Common myeloid progenitor, CD34-positive (primary cell): ENCODE measurements around the gene ATXN7L1.

ENCODE experiments used
- CTCF ChIA-PET: fragments of 350-600 bp; sonication (Branson Sonifier 250); formaldehyde crosslinking; loops from one replicate; lab custom pipeline; 2021; ENCODE audit warnings: antibody characterized with exemption; lab: Charles Lee
- POLR2A ChIA-PET: fragments of 350-600 bp; sonication (Branson Sonifier 250); formaldehyde crosslinking; loops from one replicate; lab custom pipeline; 2021; ENCODE audit warnings: antibody characterized with exemption; lab: Charles Lee
- DNase-seq, 3 donors: peaks; one replicate each; pipeline versions ENCODE4 v3.0.0 to v3.0.0-alpha.2; 2013
- H3K27ac ChIP-seq, 2 experiments: 1 replicate in 1 of 2; 2 replicates in 1 of 2; pipeline ENCODE4 v1.7.0; 2013; ENCODE audit warnings: inconsistent platforms in 2 of 2, low read length in 2 of 2, mild to moderate bottlenecking in 2 of 2, low read depth in 1 of 2, moderate library complexity in 1 of 2; ENCODE audit not compliant: severe bottlenecking in 2 of 2, insufficient read depth in 1 of 2, poor library complexity in 1 of 2
- H3K27me3 ChIP-seq, 5 experiments: replicated peaks in 2 of 5; 1 replicate in 3 of 5; 2 replicates in 2 of 5; pipeline versions ENCODE4 v1.6.1 to v1.7.0; 2013; ENCODE audit warnings: low read length in 4 of 5, mild to moderate bottlenecking in 2 of 5, moderate library complexity in 2 of 5, inconsistent platforms in 1 of 5; ENCODE audit not compliant: insufficient read depth in 5 of 5, control insufficient read depth in 4 of 5
- H3K36me3 ChIP-seq, 4 experiments: 1 replicate in 2 of 4; 2 replicates in 2 of 4; pipeline versions ENCODE4 v1.6.1 to v1.7.0; 2013; ENCODE audit warnings: low read length in 3 of 4, control low read depth in 1 of 4, mild to moderate bottlenecking in 1 of 4; ENCODE audit not compliant: control insufficient read depth in 4 of 4, insufficient read depth in 4 of 4
- H3K4me1 ChIP-seq, 4 experiments: 1 replicate in 3 of 4; 2 replicates in 1 of 4; pipeline versions ENCODE4 v1.6.1 to v1.7.1; 2013; ENCODE audit warnings: low read length in 3 of 4, mild to moderate bottlenecking in 3 of 4, control low read depth in 1 of 4, inconsistent platforms in 1 of 4, moderate library complexity in 1 of 4; ENCODE audit not compliant: control insufficient read depth in 4 of 4, insufficient read depth in 4 of 4; ENCODE audit errors: control extremely low read depth in 1 of 4
- H3K4me3 ChIP-seq, 7 experiments: 1 replicate in 4 of 7; 2 replicates in 3 of 7; pipeline versions ENCODE4 v1.5.1 to v1.7.0; 2013; ENCODE audit warnings: mild to moderate bottlenecking in 7 of 7, low read length in 6 of 7, moderate library complexity in 6 of 7, inconsistent platforms in 2 of 7, low read depth in 2 of 7, control low read depth in 1 of 7; ENCODE audit not compliant: insufficient read depth in 4 of 7, control insufficient read depth in 1 of 7; ENCODE audit errors: extremely low read depth in 1 of 7
- H3K9me3 ChIP-seq, 5 experiments: 1 replicate in 4 of 5; 2 replicates in 1 of 5; pipeline versions ENCODE4 v1.6.1 to v1.7.1; 2013; ENCODE audit warnings: low read length in 4 of 5, mild to moderate bottlenecking in 2 of 5, inconsistent platforms in 1 of 5, low read depth in 1 of 5, moderate library complexity in 1 of 5; ENCODE audit not compliant: control insufficient read depth in 4 of 5, insufficient read depth in 2 of 5; ENCODE audit errors: control extremely low read depth in 1 of 5
- WGBS: methylation state at CpG from one replicate; pipeline ENCODE4 v1.1.5; 2013; ENCODE audit not compliant: insufficient coverage; 5-methylcytosine and 5-hydroxymethylcytosine counted together

ATXN7L1 gene

DNA sequence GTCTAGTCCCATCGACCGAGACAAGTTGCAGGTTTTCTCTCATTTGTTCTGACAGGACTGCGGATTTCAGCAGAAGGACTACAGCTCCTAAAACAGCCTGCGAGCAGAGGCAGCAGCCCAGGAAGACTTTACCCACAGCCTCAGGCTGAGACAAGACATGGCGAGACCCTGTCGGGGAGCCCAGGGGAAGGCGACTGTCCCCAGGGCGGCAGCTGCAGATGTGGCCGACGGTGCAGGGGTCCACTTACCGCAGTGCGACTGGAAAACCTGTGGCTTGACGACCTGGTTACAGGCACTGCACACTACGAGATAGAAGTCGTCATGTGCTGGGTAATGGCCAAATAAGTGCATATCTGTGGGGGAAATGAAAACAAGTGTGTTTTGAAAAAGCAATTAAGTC lies 88.0 kb downstream of the ATXN7L1 start:
- Histone ChIP-seq H3K9me3 (no peaks in the 10 kb centered on the region), H3K36me3 (peaks cover 0 to 2% (median 0%) of the 10 kb centered on the region in 4 experiments), H3K27me3 (no peaks in the 10 kb centered on the region), H3K4me3 (no peak overlapping the region), H3K4me1 (no peaks in the 10 kb centered on the region), H3K27ac (no peak overlapping the region)
- WGBS: 97% methylated on average over 15 of the region's 15 CpGs
- DNase-seq: no peak
- POLR2A ChIA-PET: no interaction called here
- CTCF ChIA-PET: no interaction called here

DNA sequence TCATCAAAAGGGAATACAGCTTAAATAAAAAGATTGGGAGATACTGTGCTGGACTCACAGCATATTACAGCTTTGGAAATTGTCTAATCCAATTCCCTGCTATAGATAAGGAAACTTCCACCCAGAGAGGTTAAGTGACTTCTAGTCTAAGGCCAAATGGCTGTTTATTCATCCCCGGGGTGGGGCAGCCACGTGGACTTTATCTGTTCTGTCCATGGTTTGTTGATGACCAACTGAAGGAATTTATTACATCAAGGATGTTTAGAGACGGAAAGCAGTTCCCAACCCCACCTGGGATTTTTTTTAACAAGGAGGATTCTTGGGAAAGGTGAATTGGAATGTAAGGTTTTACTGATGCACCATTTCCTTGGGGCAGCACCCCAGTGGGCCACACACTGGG lies 88.6 kb downstream of the ATXN7L1 start:
- WGBS: 94% methylated on average over 3 of the region's 3 CpGs
- H3K27ac ChIP-seq: no peak overlapping the region
- no peaks in the 10 kb centered on the region for H3K9me3 ChIP-seq
- CTCF ChIA-PET: no interaction called here
- H3K4me3 ChIP-seq: no peak overlapping the region
- no peak for DNase-seq
- no peaks in the 10 kb centered on the region for H3K4me1 ChIP-seq
- peaks cover 0 to 2% (median 0%) of the 10 kb centered on the region in 4 experiments for H3K36me3 ChIP-seq
- POLR2A ChIA-PET: no interaction called here
- no peaks in the 10 kb centered on the region for H3K27me3 ChIP-seq

DNA sequence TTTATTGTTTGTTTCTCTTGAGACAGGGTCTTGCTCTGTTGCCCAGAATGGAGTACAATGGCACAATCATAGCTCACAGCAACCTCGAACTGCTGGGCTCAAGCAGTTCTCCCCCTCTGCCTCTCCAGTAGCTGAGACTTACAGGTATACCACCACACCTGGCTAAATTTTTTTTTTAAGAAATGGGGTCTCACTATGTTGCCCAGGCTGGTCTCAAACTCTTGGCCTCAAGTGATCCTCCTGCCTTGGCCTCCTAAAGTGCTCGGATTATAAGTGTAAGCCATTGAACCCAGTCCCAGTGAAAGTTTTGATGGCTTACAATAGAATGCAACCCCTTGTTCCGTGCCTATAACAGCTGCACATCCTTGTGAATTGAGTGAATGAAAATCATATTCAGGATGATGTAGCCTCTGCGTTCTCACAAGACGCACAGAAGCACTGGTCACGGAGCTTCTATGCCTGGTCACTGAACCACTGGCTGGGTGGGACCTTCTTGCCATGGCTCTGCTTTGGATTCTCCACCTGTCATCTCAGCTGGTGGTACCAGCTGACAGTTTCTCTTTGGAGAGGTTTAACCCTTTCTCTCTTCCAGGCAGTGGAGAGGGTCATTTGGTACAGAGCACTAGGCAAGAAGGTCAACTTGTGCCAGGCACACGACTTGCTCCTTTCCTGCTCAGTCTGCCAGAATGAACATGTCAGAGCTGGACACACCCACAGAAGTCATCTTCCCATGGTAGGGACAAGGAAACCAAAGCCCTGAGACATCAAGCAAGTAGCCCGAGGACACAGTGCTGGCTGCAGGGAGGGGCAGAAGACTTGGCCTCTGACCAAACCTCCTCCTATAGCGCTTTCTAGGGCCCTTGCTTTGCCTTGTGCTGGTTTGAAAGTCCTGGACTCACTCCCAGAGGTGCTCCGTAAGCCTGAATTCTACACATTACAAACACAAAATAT lies 89.6 kb downstream of the ATXN7L1 start:
- H3K4me3 ChIP-seq: no peak overlapping the region
- WGBS: 94% methylated on average over 8 of the region's 10 CpGs
- CTCF ChIA-PET: interaction anchor here (1.1 to 1.3 kb wide), 3 partner anchors 9 to 117 kb away, joined by 3 to 4 read pairs (median 3); no protein-coding TSS in a partner anchor
- no peaks in the 10 kb centered on the region for H3K27me3 ChIP-seq
- H3K4me1 ChIP-seq: no peaks in the 10 kb centered on the region
- POLR2A ChIA-PET: no interaction called here
- H3K9me3 ChIP-seq: no peaks in the 10 kb centered on the region
- no peak overlapping the region for H3K27ac ChIP-seq
- no peak for DNase-seq
- H3K36me3 ChIP-seq: peaks cover 0 to 2% (median 0%) of the 10 kb centered on the region in 4 experiments

DNA sequence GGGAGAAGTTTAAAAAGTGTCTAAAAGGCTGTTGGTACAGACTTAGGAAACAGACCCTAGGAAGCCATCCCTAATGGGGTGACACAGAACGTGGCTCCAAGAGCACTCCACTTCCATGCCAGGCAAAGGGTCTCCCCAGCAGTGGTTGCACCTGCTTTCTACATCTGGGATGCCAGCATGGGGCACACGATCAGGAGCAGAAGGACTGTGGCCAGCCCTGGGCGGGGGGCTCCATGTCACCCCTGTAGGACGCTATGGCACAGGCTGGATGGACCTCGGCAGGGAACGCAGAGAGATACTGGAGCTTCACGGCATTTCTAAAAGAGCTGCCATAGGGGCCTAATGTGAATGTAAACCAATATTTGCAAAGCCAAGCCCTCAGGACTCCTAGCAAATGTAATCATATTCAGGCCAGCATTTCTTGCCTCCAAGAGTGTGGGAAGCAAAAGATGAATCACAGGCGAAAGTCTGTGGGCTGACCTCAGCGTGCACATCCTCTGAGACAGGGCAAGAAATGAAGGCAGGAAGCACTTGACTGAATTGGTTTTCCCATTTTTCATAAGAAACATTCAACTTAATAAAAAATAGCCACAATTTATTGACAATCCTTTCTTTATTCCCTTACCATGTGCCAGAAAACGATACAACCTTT lies 93.9 kb downstream of the ATXN7L1 start:
- 97% methylated on average over 9 of the region's 10 CpGs for WGBS
- ChIA-PET POLR2A (no interaction called here), CTCF (interaction anchor here (1.4 kb wide), 1 partner anchor 14 kb away, joined by 3 read pairs; no protein-coding TSS in a partner anchor)
- Histone ChIP-seq H3K36me3 (peaks cover 0 to 2% (median 0%) of the 10 kb centered on the region in 4 experiments), H3K27ac (no peak overlapping the region), H3K4me1 (no peaks in the 10 kb centered on the region), H3K9me3 (no peaks in the 10 kb centered on the region), H3K27me3 (no peaks in the 10 kb centered on the region), H3K4me3 (no peak overlapping the region)
- DNase-seq: no peak

DNA sequence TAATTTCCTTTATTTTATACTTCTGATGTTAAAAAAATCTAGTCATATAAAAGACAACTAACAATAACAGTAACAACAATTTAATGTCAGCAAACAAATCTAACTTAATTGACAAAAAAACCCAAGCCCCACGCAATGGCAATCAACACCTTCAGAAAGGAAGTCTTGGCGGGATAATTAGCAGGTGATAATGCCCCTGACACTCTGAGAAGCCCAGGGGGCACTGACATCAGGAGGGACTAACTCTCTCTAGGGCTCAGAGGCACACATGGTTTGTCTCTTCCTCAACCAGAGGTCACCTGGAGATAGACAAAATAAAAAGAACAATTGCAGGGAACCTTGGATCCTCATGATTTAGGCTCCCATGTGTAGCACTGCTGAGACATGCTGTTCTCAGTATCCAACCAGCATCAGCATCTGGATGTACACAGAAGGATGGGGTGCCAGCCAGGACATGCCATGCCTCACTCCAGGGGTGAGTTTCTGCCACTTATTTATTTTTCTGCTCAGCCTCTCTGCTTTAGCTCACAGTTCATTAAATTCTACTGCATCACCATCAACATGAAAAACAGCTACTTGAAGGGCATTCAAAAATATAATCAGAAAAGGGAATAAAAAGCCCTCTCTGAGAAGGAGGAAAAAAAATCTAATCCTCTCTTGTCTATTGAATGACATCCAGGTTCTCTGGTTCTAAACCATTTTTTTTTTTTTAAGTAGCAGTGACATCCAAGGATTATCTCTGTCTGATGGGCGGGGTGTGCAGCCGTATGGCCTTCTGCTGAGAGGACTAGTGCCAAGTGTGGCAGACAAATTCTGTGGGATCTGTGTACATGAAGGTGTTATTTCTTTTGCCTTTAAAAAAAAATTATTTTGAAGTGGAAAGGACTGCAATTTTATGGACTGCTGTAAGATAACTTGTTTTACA lies 96.3 kb downstream of the ATXN7L1 start:
- ChIA-PET POLR2A (no interaction called here), CTCF (interaction anchor here (0.7 to 0.8 kb wide), 2 partner anchors 19 to 378 kb away, joined by 3 to 4 read pairs; no protein-coding TSS in a partner anchor)
- Histone ChIP-seq H3K4me3 (no peak overlapping the region), H3K36me3 (no peaks in the 10 kb centered on the region), H3K4me1 (no peaks in the 10 kb centered on the region), H3K9me3 (no peaks in the 10 kb centered on the region), H3K27me3 (no peaks in the 10 kb centered on the region), H3K27ac (no peak overlapping the region)
- no peak for DNase-seq
- 95% methylated on average over 3 of the region's 4 CpGs for WGBS

DNA sequence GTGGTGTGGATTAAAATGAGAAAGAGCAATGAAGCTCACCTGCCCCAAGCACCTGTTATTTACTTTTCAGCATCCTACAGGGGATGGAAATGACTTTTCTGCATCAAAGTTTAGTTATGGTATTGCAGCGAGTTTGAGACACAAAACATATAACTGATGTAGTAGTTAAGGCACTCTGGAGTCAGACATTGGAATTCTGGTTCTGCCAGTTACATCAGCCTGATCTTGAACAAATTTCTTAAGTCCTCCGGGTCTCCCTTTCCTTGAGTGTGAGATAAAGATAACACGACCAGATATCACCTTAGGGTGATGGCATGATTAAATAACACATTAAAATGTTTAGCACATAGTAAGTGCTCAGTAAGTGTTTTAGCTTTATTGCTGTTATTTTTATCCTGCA lies 97.4 kb downstream of the ATXN7L1 start:
- no peaks in the 10 kb centered on the region for H3K27me3 ChIP-seq
- POLR2A ChIA-PET: no interaction called here
- WGBS: 100% methylated on average over 1 of the region's 3 CpGs
- no peak overlapping the region for H3K4me3 ChIP-seq
- H3K9me3 ChIP-seq: no peaks in the 10 kb centered on the region
- CTCF ChIA-PET: no interaction called here
- no peak for DNase-seq
- H3K27ac ChIP-seq: no peak overlapping the region
- H3K36me3 ChIP-seq: no peaks in the 10 kb centered on the region
- H3K4me1 ChIP-seq: no peaks in the 10 kb centered on the region
